ENCODE measurements around the gene KAT2B.

DNA sequence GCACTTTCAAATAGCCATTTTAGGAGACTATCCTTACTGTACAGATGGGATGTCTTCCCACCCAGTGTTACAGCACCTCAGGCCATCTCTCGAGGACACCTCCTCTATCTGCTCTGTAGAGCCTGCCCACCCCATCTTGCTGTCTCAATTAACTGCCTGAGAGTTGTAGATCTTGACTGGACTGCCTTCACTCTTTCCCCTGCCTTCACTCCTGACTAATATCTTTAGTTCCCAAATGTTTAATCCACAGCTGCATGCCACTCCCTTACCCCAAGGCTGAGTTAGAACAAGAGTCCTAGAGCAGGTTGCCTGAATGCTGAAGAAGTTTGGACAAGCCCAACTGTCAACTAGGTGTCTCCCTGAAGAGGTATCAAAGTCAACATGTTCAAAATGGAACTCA lies 26.9 kb upstream of the KAT2B start:
- TF ChIP-seq, protein P1, sequence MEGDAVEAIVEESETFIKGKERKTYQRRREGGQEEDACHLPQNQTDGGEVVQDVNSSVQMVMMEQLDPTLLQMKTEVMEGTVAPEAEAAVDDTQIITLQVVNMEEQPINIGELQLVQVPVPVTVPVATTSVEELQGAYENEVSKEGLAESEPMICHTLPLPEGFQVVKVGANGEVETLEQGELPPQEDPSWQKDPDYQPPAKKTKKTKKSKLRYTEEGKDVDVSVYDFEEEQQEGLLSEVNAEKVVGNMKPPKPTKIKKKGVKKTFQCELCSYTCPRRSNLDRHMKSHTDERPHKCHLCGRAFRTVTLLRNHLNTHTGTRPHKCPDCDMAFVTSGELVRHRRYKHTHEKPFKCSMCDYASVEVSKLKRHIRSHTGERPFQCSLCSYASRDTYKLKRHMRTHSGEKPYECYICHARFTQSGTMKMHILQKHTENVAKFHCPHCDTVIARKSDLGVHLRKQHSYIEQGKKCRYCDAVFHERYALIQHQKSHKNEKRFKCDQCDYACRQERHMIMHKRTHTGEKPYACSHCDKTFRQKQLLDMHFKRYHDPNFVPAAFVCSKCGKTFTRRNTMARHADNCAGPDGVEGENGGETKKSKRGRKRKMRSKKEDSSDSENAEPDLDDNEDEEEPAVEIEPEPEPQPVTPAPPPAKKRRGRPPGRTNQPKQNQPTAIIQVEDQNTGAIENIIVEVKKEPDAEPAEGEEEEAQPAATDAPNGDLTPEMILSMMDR (IDR thresholded peaks at IDR 0.05 in 8 of 11, conservative IDR thresholded peaks at IDR 0.05 in 3 of 11): no peak
- no peak for TF ChIP-seq POLR2A (IDR thresholded peaks at IDR 0.05)
